Fibroblast of villous mesenchyme (primary cell): Measurements from ENCODE around the gene SLIT1. TPM values are rescaled to one million over a fixed set of nuclear protein-coding genes. Genes with fewer than 3 reads are reported as not detected.

Experiments
- DNase-seq: peaks from one replicate; pipeline ENCODE4 v3.0.0-alpha.2; 2010; ENCODE audit warnings: low read depth
- H3K4me3 ChIP-seq: 2 replicates; pipeline ENCODE4 v1.5.1; 2011; ENCODE audit warnings: low read depth, mild to moderate bottlenecking, low read length
- total RNA-seq: library from RNA; depleted of rRNA; stranded (reverse); fragments of >200 nt; gene quantifications from 2 replicates; pipeline ENCODE4 v1.2.3, GENCODE V29; 2012
- TF ChIP-seq, protein P1 (sequence below): IDR thresholded peaks from 2 replicates; pipeline ENCODE4 v1.5.1; 2012; ENCODE audit warnings: low read depth, mild to moderate bottlenecking, low read length; ENCODE audit not compliant: insufficient read depth

The SLIT1 gene
- total RNA-seq, 1 donor, result not detected

DNA sequence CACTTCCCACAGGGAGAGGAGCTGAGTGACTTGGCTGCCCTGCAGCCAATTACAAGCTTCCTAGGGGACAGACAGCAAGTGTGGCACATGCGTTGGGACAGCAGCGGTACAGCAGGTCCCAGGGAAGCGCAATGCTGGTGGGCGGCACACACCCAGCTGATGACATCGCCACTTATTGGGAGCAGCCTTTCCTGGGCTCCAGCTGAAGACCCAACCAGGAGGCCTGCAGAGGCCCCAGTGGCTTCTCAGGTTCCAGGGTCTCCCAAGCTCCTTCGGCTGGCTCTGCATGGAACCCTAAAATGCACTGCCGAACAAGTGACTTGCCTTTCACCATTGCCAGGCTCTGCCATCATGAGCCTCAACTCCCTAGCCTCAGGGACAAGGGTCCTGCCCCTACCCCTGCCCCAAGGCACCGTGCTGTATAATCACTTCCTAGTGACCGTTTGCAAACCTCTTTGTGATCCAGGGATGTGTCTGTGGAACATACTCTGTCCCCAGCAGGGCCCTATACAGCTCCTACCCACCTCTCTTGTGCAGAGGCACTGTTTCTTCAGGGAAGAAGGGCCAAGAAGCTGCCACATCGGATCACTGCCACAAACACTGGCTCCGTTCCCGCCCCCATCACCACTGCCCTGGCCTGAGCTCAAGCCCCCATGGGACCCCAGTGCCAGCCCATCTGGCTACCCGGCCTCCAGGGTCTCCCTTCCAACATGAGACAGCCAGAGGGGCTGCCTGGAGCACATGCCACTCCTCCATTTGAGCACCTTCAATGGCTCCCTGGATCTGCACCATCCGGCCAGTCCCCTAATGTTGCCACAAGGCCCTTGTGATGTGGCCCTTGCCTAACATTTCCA is 19.3 kb upstream of the SLIT1 start:
- DNase-seq, result no peak
- TF ChIP-seq, protein P1, sequence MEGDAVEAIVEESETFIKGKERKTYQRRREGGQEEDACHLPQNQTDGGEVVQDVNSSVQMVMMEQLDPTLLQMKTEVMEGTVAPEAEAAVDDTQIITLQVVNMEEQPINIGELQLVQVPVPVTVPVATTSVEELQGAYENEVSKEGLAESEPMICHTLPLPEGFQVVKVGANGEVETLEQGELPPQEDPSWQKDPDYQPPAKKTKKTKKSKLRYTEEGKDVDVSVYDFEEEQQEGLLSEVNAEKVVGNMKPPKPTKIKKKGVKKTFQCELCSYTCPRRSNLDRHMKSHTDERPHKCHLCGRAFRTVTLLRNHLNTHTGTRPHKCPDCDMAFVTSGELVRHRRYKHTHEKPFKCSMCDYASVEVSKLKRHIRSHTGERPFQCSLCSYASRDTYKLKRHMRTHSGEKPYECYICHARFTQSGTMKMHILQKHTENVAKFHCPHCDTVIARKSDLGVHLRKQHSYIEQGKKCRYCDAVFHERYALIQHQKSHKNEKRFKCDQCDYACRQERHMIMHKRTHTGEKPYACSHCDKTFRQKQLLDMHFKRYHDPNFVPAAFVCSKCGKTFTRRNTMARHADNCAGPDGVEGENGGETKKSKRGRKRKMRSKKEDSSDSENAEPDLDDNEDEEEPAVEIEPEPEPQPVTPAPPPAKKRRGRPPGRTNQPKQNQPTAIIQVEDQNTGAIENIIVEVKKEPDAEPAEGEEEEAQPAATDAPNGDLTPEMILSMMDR, result no peak
- no peak overlapping the region for H3K4me3 ChIP-seq

DNA sequence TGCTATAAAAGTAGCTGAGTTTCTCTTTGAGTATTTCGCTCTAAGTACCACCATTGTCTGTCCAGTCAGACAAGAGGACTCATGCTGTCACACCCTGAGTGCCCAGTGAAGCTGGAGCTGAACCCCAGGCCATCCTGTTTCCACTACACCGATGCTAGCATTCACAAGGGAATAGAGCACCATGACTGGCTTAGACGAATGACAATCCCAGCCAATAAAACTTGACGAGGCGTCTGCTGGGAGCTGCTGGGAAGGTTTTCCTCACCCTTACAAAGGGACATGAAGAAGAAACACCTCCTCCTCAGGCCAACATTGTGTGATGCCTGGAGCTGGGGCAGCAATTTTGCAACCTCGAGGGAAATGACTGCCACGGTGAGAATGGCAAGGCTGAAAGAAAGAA is 17.5 kb upstream of the SLIT1 start:
- TF ChIP-seq, protein P1, result no peak
- no peak for DNase-seq
- no peak overlapping the region for H3K4me3 ChIP-seq

DNA sequence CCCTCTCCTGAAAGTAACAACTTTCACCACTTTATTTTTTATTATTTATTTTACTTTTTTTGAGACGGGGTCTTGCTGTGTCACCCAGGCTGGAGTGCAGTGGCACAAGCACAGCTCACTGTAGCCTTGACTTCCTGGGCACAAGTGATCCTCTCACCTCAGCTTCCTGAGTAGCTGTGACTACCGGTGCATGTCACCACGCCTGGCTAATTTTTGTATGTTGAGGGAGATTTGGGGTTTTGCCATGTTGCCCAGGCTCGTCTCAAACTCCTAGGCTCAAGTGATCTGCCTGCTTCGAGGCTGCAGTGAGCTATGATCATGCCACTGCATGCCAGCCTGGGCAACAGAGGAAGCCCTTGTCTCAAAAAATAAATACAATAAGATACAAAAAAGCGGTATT is 14.9 kb upstream of the SLIT1 start:
- DNase-seq, result no peak
- H3K4me3 ChIP-seq, result no peak overlapping the region
- TF ChIP-seq, protein P1, result no peak

DNA sequence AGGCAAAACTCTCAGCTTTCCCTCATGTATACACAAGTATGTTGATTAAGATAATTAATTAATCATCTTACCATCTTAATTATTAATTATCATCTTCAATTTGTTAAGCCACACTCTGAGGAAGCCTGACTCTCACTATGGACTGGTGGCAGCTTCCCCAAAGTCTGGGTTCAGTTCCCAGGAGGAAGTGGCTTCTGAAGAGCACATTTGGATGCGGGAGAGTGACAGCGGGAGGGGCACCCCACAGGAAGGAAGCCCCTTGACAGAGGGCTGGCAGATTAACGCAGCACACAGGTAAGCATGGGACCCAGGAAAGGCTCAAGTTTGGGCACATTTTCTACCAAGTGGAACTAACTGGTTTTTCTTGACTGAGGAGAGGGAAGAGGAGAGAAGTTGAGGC is 13.4 kb upstream of the SLIT1 start:
- no peak for DNase-seq
- TF ChIP-seq, protein P1, result no peak
- no peak overlapping the region for H3K4me3 ChIP-seq

DNA sequence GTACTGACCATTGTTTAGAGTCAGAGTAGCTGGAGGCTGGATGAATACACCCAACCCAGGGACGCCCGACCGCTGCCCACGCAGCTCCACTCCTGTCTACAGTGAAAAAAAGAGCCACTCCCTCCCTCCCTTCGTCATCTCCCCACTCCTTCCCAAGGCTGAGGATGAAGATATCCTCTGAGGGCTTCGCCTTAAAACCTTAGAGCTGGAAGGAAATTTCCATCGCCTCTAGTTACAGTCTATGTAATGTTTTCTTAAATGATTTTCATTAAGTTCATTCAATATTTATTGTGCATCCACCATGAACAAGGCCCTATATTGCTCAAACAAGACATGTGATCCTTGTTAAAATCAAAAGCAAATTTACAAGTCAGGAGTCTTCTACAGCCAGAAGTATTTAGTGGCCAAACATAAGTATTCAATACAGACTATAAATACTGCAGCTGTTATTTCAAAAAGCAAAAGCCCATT is 11.3 kb upstream of the SLIT1 start:
- no peak overlapping the region for H3K4me3 ChIP-seq
- peak; percentile 2 for DNase-seq
- TF ChIP-seq, protein P1, result no peak

DNA sequence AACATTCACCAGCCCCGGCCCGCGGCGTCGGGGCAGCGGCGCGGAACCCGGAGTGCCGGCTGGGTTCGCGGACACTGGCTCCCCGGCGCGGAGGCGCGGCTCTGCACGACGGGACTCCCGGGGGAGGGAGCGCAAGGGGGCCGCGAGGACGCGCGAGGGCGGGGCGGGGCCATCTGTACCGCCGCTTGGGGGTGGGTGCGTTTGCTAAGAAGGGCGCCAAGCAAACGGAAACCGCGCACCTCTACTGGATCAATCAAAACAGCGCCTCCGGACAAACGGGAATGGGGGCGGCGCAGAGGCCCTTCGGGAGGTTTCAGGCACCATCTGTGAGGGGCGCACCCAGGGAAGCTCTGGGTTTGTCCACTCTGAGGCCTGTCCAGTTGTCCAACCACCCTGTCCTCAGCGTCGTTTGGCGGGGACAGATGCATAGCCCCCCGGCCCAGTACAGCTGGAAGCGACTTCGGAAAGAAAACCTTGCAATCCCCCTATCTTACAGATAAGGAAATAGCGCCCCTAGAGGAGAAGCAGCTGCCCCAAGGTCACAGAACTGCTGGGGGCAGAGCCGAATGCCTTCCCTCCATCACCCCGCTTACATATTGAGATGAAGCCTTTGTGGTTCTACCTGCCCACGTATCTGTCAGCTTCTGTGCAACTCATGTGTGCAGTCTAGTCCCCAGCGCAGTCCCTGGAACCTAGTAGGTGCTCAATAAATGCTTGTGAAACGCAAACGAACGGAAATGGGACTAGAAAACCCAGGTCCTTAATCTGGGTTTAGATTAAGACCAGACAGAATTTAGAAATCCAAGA is 10.7 kb upstream of the SLIT1 start:
- TF ChIP-seq, protein P1, result peak; percentile 75
- DNase-seq, result peak; percentile 59
- H3K4me3 ChIP-seq, result peak overlapping the region; percentile 62
